Measurements from ENCODE around the gene FBXO2.

FBXO2 gene

GRCh38 chr1:11654137-11654938, at the start of gene FBXO2, which contains the start of gene FBXO44:
FBXO2 (minus strand) TSS chr1:11654429; CDS start chr1:11654340, 89 bp downstream.
FBXO44 (plus strand) TSS chr1:11654877; CDS start chr1:11655836, 959 bp downstream.
- peak; percentile 46 for DNase-seq

- no peak for DNase-seq
These were observed 49.3 kb upstream of the FBXO2 start for GRCh38 chr1:11703357-11704193.

- no peak for DNase-seq
These were observed 48.0 kb upstream of the FBXO2 start for GRCh38 chr1:11701981-11702803.

- no peak for DNase-seq
These were observed 47.3 kb upstream of the FBXO2 start for GRCh38 chr1:11701551-11701961.

- DNase-seq: no peak
These were observed 46.6 kb upstream of the FBXO2 start for GRCh38 chr1:11700601-11701467.

- no peak for DNase-seq
These were observed 43.6 kb upstream of the FBXO2 start for GRCh38 chr1:11697893-11698210.

- no peak for DNase-seq
These were observed 43.1 kb upstream of the FBXO2 start for GRCh38 chr1:11697188-11697892.

- no peak for DNase-seq
These were observed 41.6 kb upstream of the FBXO2 start for GRCh38 chr1:11695861-11696260.

GRCh38 chr1:11693917-11694316, 39.7 kb upstream of the FBXO2 start:
- no peak for DNase-seq

- DNase-seq: peak; percentile 61
These were observed 38.9 kb upstream of the FBXO2 start for GRCh38 chr1:11693024-11693590.

- no peak for DNase-seq
These were observed 37.9 kb upstream of the FBXO2 start for GRCh38 chr1:11691928-11692711.

GRCh38 chr1:11691302-11691914, 37.2 kb upstream of the FBXO2 start, which contains the start of gene DRAXIN:
DRAXIN (plus strand) TSS chr1:11691710; CDS start chr1:11706259, 14,549 bp downstream.
- DNase-seq: no peak

GRCh38 chr1:11690397-11691301, 36.4 kb upstream of the FBXO2 start:
- DNase-seq: no peak

GRCh38 chr1:11688506-11688905, 34.3 kb upstream of the FBXO2 start:
- DNase-seq: no peak

GRCh38 chr1:11685210-11685752, 31.1 kb upstream of the FBXO2 start:
- DNase-seq: no peak

GRCh38 chr1:11684070-11684469, 29.8 kb upstream of the FBXO2 start:
- DNase-seq: no peak

- no peak for DNase-seq
These were observed 28.6 kb upstream of the FBXO2 start for GRCh38 chr1:11682799-11683198.

GRCh38 chr1:11682287-11682771, 28.1 kb upstream of the FBXO2 start:
- no peak for DNase-seq
